Activated naive CD8-positive, alpha-beta T cell treated with anti-CD3 and anti-CD28 coated beads, Interleukin-2, amount 50 U/mL, for 24 hours (primary cell): Measurements from ENCODE around the gene RAB4B.

Source experiments
- ATAC-seq: fragments of 150-1000 bp; cut with Tn5 transposase; one replicate; pipeline ENCODE4 v1.10.0; 2021
- DNase-seq: peaks from one replicate; pipeline ENCODE4 v3.0.0; 2021
- H3K27ac Mint-ChIP-seq: one replicate; pipeline ENCODE4 v1.8.0; 2021; ENCODE audit warnings: mild to moderate bottlenecking, mixed read lengths
- H3K27me3 Mint-ChIP-seq: one replicate; pipeline ENCODE4 v1.8.0; 2021; ENCODE audit warnings: mixed read lengths
- H3K36me3 Mint-ChIP-seq: one replicate; pipeline ENCODE4 v1.8.0; 2021; ENCODE audit warnings: low read depth, mixed read lengths
- H3K4me1 Mint-ChIP-seq: one replicate; pipeline ENCODE4 v1.8.0; 2021; ENCODE audit warnings: mixed read lengths
- H3K4me3 Mint-ChIP-seq: one replicate; pipeline ENCODE4 v1.8.0; 2021; ENCODE audit warnings: mild to moderate bottlenecking, moderate library complexity, mixed read lengths
- H3K9me3 Mint-ChIP-seq: one replicate; pipeline ENCODE4 v1.8.0; 2021; ENCODE audit warnings: mixed read lengths

The RAB4B gene

DNA sequence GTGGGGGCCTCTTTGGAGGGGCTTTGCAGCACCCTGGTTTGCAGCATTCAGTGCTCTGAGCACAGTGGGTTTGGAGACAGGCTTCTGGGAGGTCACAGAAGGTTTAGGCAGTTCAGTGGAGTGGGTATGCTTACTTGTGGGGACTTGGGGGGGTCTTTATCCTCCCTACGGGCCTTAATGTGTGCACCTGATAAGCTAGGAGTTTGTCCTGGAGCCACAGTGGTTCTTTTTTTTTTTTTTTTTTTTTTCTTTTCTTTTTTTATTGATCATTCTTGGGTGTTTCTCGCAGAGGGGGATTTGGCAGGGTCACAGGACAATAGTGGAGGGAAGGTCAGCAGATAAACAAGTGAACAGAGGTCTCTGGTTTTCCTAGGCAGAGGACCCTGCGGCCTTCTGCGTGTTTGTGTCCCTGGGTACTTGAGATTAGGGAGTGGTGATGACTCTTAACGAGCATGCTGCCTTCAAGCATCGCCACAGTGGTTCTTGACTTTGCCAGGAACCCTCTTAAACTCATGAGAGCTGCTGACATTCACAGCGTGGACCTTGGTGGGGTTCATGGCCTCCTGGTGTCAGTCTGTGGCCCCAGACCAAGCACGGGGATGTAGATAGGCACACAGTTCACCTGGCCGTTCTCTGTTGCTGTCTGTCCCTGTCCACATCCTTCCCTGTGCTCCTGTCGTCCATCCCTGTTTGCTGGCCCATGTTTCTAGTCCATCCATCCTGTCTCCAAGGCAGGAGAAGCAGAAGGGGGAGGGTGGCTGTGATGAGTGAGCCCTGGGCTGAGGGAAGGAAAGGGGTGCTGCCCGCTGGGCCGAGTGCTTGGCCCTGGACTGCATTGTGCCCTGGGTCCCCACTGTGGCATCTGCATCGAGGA, 23.6 kb downstream of the RAB4B start:
- Mint-ChIP-seq H3K4me1 (peaks cover 82% of the 10 kb centered on the region), H3K4me3 (peak overlapping the region; percentile 90)

DNA sequence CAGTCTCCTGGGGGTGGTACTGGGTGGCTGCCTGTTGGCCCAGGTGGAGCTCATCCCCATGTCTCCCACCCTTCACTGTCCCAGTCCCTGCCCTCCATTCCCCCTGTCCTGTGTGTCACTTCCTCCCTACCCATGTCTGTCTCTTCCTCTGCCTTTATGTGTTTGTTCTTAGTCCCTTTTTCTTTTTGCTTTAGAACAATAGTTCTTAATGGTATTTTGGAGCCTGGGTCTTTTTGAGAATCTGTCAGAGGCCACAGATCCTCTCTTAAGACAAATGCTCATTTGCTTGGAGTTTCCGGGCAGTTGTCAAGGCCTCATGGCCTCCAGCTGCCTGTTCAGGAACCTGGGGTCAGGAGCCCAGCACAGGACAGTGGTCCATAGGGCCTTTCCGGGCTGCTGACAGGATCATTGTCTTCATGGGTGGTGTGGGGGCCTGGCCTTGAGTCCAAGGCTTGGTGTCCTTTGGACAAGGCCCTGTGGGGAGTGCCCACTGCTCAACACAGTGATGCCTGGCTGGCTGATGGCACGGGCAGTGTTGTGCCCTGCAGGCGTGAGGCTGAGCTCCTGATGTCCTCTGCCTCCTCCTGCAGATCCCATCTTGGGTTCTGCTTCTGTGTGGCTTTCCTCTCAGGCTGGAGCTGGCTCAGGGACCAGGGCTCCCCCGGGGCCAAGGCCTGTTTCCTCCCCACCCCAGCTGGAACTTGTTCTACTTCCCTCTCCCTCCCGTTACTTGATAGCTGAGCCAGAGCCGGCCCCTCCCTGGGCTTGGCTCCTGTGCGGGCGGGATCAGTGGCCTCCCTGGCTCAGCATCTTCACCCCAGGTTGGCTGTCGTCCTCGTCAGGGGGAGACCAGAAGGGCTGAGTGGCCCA, 24.5 kb downstream of the RAB4B start:
- no peak for ATAC-seq
- H3K27me3 Mint-ChIP-seq = no peaks in the 10 kb centered on the region
- H3K36me3 Mint-ChIP-seq = peaks cover 31% of the 10 kb centered on the region
- H3K4me1 Mint-ChIP-seq = peaks cover 86% of the 10 kb centered on the region
- no peaks in the 10 kb centered on the region for H3K9me3 Mint-ChIP-seq
- DNase-seq = no peak
- peak overlapping the region; percentile 93 for H3K27ac Mint-ChIP-seq
- H3K4me3 Mint-ChIP-seq = peak overlapping the region; percentile 90

More for the DNA sequence above, 23.6 kb downstream of the RAB4B start:
- Mint-ChIP-seq H3K27ac (peak overlapping the region; percentile 93), H3K36me3 (peaks cover 28% of the 10 kb centered on the region), H3K9me3 (no peaks in the 10 kb centered on the region), H3K27me3 (no peaks in the 10 kb centered on the region)
- no peak for DNase-seq
- no peak for ATAC-seq

DNA sequence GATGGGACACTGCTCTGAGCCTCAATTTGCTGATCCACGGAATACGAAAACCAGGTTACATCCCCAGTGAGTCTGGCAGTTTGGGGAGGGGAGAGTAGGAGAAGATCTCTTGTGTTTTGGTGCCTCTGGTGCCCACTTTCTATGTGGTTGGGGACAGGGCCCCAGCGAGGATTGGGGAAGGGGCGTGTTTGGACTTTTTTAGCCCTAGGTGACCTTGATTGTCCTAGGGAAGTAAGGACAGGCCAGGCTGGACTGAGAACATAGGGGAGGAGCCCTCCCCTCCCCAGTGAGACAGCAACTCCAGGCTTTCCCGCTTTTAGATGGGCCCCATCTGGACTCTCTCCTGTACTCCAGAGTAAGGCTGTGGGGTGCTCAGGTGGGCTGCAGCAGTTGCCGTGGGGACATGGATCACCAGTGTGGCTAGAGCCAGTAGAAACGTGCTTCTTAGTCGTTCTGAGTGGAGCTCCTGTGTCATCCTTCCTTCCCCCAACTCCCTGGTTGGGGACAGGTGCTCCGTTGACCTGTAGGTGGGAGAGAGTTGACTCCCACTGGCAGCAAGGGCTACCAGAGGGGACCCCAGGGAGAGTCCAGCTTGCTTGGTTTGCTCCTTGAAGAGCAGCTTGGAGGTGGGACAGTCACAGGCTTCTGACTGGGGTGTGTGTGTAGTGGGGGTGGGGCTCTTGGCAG, 25.3 kb downstream of the RAB4B start:
- Mint-ChIP-seq H3K36me3 (peaks cover 35% of the 10 kb centered on the region), H3K4me1 (peaks cover 86% of the 10 kb centered on the region), H3K27ac (peak overlapping the region; percentile 93), H3K4me3 (peak overlapping the region; percentile 90), H3K27me3 (no peaks in the 10 kb centered on the region), H3K9me3 (no peaks in the 10 kb centered on the region)
- DNase-seq = no peak
- no peak for ATAC-seq

DNA sequence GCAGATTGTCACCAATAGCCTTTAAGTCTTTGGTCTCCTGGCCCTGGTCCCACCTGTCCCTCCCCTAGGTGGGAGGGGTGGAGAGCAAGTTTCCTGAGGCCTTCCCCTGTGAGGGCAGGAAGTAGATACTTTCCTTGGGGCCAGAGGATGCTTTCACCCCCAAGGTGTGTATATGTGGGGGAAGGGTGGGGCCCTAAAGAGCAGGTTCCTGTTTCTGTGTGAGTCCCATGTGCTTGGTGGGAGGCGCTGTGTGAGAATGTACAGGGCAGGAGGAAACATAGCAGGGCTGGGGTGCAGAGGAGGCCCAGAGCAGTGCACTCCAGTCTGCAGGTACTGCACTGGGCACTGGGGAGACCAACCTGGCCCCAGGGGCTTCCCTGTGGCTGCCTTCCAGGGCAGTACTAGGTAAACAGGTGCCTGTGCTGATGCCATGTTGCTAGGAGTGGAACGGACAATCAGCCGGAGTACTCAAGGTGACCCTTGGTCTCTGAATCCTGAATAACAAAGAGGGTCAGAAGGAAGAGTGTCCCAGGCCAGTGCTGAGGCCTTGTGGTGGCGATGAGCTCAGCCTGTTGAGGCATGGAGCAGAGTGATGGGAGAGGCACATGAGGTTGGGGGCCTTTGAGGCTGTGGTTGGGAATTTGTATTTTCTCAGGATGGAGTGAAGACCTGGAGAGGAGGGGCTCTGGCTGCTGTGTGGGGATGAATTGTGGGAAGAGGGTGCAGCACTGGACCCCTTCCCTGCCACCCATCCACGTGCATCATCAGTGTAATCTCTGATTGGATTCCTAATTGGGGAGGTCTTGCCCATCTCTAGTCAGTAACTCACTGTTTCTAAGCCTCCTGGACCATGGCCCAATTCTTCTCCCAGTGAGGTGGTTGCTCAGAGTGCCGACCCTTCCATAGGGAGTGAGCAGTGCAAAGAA, 26.1 kb downstream of the RAB4B start:
- Mint-ChIP-seq H3K27me3 (no peaks in the 10 kb centered on the region), H3K9me3 (no peaks in the 10 kb centered on the region), H3K27ac (peak overlapping the region; percentile 93), H3K4me1 (peaks cover 84% of the 10 kb centered on the region), H3K4me3 (peak overlapping the region; percentile 90), H3K36me3 (peaks cover 36% of the 10 kb centered on the region)
- DNase-seq (peak; percentile 53), ATAC-seq (peak; percentile 33)

DNA sequence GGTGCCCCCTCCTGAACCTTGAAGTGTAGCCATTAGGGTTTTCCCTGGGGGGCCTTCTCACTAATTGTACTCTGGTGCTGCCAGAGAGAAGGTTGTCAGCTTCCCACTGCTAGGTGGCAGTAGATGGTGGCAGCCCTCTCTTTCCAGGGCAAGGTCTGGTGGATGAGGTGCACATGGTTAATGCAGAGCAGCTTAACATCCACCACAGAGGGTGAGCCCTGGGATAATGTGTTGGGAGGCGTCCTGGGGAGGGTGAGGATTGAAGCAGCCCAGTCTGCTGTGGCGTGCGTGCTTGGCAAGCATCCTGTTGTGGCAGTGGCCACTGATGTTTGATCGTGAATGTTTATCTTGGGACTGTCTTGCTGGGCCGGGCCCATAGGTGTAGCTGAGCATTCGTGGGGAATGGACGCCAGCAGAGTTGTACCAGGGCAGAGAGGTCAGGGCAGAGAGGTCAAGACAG, 26.8 kb downstream of the RAB4B start:
- Mint-ChIP-seq H3K27ac (peak overlapping the region; percentile 93), H3K27me3 (no peaks in the 10 kb centered on the region), H3K4me3 (peak overlapping the region; percentile 90), H3K36me3 (peaks cover 36% of the 10 kb centered on the region), H3K4me1 (peaks cover 85% of the 10 kb centered on the region), H3K9me3 (no peaks in the 10 kb centered on the region)
- DNase-seq (no peak), ATAC-seq (no peak)

DNA sequence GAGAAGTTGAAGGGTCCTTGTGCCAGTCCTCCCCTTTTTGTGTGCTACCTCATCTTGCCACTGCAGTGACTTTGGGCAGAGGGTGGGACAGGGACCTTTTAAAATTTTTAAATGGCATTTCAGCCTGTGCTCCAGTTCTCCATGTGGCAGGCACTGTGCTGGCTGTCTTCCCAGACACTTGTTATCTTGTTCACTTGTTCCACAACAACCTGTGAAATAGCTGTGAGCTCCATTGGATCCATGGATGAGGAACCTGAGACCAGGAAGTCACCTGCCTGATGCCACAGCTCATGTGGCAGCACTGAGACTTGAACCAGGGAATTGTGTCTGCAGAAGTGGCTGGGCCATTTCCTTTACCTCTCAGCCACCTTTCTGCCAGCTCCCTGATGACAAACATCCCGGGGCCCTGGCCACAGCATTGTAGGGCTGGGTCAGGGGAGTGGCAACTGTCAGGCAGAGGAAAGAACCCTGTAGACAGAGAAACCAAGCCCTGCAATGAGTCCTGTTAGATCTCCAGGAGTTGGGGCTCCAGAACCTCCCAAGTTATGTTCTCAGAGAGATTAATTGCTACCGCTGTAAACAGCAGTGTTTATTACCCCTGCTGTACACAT, 27.3 kb downstream of the RAB4B start:
- H3K9me3 Mint-ChIP-seq = no peaks in the 10 kb centered on the region
- H3K4me1 Mint-ChIP-seq = peaks cover 85% of the 10 kb centered on the region
- DNase-seq (no peak), ATAC-seq (no peak)
- H3K27ac Mint-ChIP-seq = peak overlapping the region; percentile 93
- H3K4me3 Mint-ChIP-seq = peak overlapping the region; percentile 90
- peaks cover 36% of the 10 kb centered on the region for H3K36me3 Mint-ChIP-seq
- H3K27me3 Mint-ChIP-seq = no peaks in the 10 kb centered on the region

DNA sequence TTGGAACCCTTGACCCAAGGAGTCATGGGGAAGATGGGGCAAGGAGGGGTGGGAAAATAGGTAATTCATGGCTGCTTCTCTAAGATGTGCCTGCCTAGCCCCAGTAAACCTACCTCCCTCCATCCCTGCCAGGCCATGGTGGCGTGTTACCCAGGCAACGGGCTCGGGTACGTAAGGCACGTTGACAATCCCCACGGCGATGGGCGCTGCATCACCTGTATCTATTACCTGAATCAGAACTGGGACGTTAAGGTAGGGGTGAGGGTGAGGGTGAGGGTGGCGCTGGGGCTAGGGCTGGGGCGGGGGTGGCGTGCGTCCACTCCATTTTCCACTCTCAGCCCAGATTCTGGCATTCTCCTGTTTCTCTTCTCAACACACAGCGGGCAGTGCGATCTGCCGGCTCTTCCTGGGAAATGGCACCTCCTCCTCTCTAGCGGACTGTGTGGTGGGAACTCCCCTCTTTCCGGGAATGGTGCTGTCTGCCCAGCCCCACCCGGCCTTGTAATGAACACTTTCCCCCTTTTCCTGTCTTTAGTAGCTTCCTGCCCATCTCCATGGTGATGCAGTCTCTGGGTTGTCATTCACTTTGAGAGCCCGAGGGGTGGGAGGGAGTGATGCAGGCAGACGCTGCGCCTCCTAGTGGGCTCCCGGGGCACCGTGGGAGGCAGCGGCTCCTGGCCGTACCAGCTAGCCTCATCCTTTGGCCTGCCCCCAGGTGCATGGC, 28.5 kb downstream of the RAB4B start:
- peaks cover 31% of the 10 kb centered on the region for H3K36me3 Mint-ChIP-seq
- ATAC-seq = peak; percentile 65
- H3K4me3 Mint-ChIP-seq = peak overlapping the region; percentile 64
- peaks cover 83% of the 10 kb centered on the region for H3K4me1 Mint-ChIP-seq
- no peaks in the 10 kb centered on the region for H3K27me3 Mint-ChIP-seq
- H3K27ac Mint-ChIP-seq = peak overlapping the region; percentile 93
- DNase-seq = peak; percentile 87
- no peaks in the 10 kb centered on the region for H3K9me3 Mint-ChIP-seq

DNA sequence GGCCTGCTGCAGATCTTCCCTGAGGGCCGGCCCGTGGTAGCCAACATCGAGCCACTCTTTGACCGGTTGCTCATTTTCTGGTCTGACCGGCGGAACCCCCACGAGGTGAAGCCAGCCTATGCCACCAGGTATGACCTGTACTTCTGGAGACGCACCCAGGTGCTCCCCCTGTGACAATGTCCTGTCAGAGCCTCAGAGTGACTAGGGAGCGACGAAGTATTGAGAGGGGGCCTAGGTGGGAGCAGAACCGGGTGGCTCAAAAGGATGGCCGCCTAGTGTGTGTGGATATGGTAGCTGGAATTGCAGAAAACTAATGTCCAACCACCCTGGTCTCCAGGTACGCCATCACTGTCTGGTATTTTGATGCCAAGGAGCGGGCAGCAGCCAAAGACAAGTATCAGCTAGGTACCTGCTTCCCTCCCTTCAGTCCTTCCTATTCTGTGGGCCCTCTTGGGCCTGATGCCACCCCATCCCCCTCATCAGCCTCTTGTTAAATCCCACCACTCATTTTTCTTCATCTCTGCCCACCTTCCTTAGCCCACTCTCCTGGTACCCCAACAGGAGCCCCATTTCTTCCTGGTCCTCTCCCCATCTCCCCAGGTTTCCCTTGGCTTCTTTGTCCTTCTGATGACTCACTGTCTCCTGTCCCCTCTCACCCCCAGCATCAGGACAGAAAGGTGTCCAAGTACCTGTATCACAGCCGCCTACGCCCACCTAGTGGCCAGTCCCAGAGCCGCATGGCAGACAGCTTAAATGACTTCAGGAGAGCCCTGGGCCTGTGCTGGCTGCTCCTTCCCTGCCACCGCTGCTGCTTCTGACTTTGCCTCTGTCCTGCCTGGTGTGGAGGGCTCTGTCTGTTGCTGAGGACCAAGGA, 29.3 kb downstream of the RAB4B start:
- DNase-seq (no peak), ATAC-seq (no peak)
- H3K27ac Mint-ChIP-seq = peak overlapping the region; percentile 93
- H3K9me3 Mint-ChIP-seq = no peaks in the 10 kb centered on the region
- H3K4me1 Mint-ChIP-seq = peaks cover 83% of the 10 kb centered on the region
- H3K27me3 Mint-ChIP-seq = no peaks in the 10 kb centered on the region
- peaks cover 25% of the 10 kb centered on the region for H3K36me3 Mint-ChIP-seq
- H3K4me3 Mint-ChIP-seq = no peak overlapping the region

DNA sequence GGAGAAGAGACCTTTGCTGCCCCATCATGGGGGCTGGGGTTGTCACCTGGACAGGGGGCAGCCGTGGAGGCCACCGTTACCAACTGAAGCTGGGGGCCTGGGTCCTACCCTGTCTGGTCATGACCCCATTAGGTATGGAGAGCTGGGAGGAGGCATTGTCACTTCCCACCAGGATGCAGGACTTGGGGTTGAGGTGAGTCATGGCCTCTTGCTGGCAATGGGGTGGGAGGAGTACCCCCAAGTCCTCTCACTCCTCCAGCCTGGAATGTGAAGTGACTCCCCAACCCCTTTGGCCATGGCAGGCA, 29.9 kb downstream of the RAB4B start:
- H3K36me3 Mint-ChIP-seq = peaks cover 25% of the 10 kb centered on the region
- no peak for DNase-seq

DNA sequence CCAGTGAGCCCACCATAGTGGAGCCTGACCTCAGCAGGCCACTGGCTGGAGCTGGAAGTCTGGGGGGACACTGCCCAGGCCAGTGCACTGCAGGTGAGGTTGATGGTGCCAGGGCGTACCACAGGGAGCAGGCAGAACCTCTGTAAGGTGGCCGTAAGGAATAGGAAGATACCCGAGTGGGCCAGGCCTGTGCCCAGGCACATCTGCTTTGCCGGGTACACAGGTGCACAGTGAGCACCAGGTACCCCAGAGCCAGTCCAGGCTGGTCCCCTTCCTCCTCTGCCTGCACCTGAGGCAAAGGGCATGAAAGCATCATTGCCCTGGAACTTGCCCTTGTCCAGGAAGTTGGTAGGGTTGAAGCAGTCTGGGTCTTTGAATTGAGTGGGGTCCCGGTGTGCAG, 30.4 kb downstream of the RAB4B start:
- no peak overlapping the region for H3K27ac Mint-ChIP-seq

More for the DNA sequence above, 29.9 kb downstream of the RAB4B start:
- no peaks in the 10 kb centered on the region for H3K9me3 Mint-ChIP-seq
- ATAC-seq = no peak
- no peak overlapping the region for H3K4me3 Mint-ChIP-seq
- H3K27ac Mint-ChIP-seq = peak overlapping the region; percentile 93
- H3K27me3 Mint-ChIP-seq = no peaks in the 10 kb centered on the region
- peaks cover 82% of the 10 kb centered on the region for H3K4me1 Mint-ChIP-seq

DNA sequence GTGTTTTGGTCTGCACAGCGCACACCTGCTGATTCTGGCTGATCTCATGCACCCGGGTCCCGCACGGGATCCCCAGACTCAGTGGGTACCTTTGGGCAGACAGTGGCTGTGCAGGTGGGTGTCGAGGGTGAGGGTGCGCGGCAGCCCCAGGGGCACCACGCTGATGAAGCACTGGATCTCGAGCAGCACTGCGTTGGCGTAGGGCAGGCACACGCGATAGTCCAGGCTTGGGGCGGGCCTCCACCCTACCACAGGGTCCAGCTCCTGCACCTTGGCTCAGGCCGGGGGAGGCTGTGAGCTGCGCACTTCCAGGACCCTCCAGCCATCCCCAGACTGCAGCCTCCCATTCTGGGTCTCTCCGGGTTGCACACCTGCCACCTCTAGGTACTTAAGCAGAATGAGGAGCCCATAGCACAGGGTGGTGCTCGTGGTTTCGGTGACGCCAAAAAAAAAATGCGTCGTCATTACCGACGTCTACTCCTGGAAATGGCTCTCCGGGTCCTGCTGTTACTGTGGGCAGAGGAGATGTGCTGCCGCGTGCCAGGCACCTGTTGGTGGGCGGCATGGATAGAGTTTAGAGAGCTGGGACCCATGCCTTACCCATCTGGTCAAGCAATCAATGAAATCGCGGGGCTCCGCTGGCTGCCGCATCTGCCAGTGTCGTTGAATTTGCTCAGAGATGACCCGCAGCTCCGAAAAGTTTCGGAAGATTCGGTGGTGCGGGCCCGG, 31.5 kb downstream of the RAB4B start:
- Mint-ChIP-seq H3K27me3 (no peaks in the 10 kb centered on the region), H3K36me3 (peaks cover 16% of the 10 kb centered on the region), H3K4me3 (no peak overlapping the region), H3K4me1 (peaks cover 66% of the 10 kb centered on the region), H3K27ac (no peak overlapping the region), H3K9me3 (no peaks in the 10 kb centered on the region)
- ATAC-seq (no peak), DNase-seq (no peak)

More for the DNA sequence above, 30.4 kb downstream of the RAB4B start:
- Mint-ChIP-seq H3K4me3 (no peak overlapping the region), H3K27me3 (no peaks in the 10 kb centered on the region), H3K4me1 (peaks cover 76% of the 10 kb centered on the region), H3K36me3 (peaks cover 25% of the 10 kb centered on the region), H3K9me3 (no peaks in the 10 kb centered on the region)
- no peak for DNase-seq
- no peak for ATAC-seq

DNA sequence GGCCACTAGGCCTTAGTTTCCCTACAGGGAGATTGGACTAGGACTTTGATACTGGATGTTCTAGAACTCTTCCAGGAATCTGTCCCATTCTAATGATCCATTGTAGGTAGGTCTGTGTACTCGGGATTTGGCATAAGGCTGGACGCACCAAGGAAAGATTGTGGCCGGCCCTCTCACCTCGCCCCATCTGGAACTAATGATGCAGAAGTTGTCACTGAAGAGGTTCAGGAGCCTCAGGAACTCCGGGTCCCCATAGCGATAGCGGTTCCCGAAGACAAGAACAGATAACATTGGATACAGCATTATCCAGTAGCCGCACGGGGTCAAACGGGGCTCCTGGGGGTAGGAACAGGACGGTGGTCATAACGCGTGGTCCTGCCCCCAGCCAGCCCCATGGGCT, 32.1 kb downstream of the RAB4B start:
- H3K4me1 Mint-ChIP-seq = peaks cover 60% of the 10 kb centered on the region
- ATAC-seq (no peak), DNase-seq (no peak)
- H3K9me3 Mint-ChIP-seq = no peaks in the 10 kb centered on the region
- peaks cover 11% of the 10 kb centered on the region for H3K36me3 Mint-ChIP-seq
- H3K27ac Mint-ChIP-seq = no peak overlapping the region
- no peak overlapping the region for H3K4me3 Mint-ChIP-seq
- H3K27me3 Mint-ChIP-seq = no peaks in the 10 kb centered on the region
